RCC 7860 (cell line): ENCODE results near the gene DUOX1.
A peak's percentile ranks its signal among the peaks of the same experiment; 100 is the strongest.
"Not testable (repeated sequence)": the region's sequence is repeated elsewhere in the genome, so short reads cannot be mapped to it uniquely, and the experiment has no call there.

Experiments
- DNase-seq: peaks from one replicate; pipeline ENCODE4 v3.0.0-alpha.2; 2015; ENCODE audit warnings: low spot score
- FAIRE-seq: peaks from 2 replicates; lab custom pipeline; 2012; peaks lifted over from hg19 to GRCh38; lab: Jason Lieb, UNC

The DUOX1 gene

GRCh38 chr15:45120081-45120972, 9.5 kb upstream of the DUOX1 start:
- DNase-seq, result no peak
- no peak for FAIRE-seq

DNA sequence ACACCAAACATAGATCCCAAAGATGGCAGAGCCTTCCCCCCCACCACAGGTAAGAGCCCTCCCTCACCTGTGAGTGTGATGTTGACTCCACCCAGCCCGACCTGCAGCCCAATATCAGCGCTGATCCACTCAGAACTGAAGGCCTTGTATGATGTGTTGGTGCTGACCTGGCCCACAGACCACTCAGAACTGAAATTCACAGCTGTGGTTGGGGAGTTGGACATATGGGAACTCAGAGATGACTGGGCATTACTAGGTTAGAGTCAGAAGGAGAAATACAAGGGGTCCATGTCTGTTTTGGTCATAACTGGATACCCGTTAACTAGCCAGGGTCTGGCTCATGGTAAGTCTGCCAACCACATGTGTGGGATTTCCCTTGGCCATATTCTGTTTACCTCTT, 8.8 kb upstream of the DUOX1 start:
- FAIRE-seq (no peak), DNase-seq (no peak)

- DNase-seq (peak; percentile 83), FAIRE-seq (peak; percentile 78)
Measured at GRCh38 chr15:45121706-45122417, 7.9 kb upstream of the DUOX1 start.

- FAIRE-seq (no peak), DNase-seq (no peak)
Measured at GRCh38 chr15:45122719-45123118, 7.1 kb upstream of the DUOX1 start.

DNA sequence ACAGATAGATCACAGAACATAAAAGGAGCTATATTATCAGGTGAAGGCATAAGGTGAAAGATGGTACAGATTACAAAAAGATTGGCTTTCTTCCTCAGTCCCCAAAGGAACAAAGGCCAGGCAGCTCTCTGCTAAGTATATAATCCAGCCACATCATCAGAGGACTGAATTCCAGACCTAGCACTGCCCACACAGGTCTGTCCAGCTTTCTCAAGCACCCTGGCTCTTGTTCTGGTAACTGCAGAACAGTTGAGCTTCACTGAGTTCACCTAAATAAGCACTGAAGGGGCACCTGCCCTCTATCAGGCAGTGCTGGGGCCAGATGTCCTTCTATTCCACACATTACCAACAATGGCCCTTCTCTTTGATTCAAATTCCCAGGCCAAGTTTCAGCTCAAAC, 6.4 kb upstream of the DUOX1 start:
- DNase-seq, result no peak
- FAIRE-seq, result no peak

DNA sequence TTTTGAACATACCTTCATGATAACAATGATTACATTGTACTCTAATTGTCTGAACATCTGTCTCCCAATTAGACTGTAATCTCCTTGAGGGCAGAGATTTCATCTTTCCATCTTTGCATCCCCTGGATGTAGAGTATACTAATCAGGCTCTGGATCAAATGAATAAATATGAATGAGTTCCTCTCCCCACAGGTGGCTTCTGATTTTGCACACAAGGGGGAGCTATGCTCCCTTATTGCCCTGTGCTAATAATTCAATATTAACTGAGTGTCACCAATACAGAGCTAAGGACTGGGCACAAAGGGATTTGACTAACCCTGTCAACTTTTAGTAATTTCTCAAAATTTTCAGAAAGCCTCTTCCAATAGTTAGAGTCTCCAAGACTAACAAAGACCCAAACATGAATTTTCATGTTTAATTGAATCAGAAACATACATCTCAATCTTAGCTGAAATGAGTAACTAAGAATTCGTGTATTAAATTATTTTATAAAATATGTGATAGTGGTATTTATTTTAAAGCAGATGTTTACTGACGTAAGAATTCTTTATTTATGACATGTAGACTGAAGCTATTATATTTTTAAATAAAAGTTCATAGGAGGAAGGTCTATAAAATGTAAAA, 3.1 kb upstream of the DUOX1 start:
- DNase-seq (peak; percentile 22), FAIRE-seq (no peak)

DNA sequence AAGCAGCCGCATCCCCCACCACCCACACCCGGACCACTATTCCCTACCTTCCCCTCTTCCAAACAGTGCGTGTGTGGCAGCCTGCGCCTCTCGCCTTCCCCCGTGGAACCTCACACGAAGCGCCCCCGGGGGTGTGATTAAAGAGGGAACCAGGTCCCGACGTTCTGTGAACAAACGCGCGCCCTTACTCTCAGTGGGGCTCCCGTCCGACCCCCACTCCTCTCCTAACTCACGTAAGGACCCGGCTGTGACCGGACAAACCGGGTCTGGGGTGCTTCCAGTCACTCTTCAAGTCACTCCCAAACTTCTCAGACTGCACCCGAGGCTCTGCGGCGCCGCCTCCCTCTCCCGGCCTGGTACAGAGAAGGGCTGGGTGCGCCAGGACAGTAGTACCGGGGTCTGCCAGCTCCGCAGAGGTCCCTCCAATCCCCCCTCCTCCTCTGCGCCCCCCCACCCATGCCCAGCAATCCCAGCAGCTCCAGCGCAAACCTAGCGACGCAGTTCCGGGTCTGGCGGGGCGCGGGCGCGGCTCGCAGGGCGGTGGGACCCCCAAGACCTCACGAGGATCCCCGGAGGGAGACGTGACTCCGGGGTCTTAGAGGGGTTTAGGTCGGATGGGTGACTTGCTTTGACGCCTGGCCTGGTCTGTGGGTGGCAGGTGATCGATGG, 689 bp upstream of the DUOX1 start:
- DNase-seq (no peak), FAIRE-seq (no peak)

DNA sequence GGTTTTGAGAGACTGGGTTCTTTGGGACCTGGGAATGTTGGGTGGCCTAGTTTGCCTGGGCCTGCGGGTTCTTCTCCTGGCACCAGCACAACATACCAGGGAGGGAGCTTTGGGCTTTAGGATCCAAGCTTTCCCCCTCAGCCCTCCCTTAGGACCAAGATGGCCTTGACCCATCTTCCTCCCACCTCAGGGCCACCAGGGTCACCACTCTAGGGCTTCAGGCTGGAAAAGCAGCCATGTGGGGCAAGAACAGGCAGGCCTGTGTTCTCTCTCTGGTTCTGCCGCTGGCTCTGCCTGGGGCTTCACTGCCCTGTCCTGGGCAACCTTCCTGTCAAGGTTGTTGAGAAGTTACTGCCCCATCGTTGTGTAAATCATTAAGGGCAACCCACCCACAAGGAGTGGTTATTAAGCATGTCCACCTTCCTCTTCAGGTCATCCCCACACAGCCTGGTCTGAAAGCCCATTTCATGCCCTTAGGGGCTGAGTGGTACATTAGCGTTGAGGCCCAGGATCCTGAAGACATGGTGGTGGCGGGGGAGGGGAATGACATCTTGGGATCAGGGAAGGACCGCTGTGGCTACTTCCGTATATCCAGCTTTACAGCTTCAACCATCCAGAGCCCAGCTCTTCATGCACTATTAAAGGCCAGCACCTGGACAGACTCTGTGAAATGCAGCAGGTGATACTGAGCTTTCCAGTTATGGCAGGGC, 652 bp downstream of the DUOX1 start:
- FAIRE-seq (no peak), DNase-seq (no peak)

GRCh38 chr15:45131510-45131909, 1.7 kb downstream of the DUOX1 start:
- DNase-seq (no peak), FAIRE-seq (no peak)

- FAIRE-seq, result no peak
- DNase-seq, result no peak
Measured at GRCh38 chr15:45132844-45133560, 3.2 kb downstream of the DUOX1 start.

GRCh38 chr15:45133561-45133920, 3.7 kb downstream of the DUOX1 start:
- FAIRE-seq (no peak), DNase-seq (no peak)

- FAIRE-seq (no peak), DNase-seq (no peak)
Measured at GRCh38 chr15:45134046-45134445, 4.3 kb downstream of the DUOX1 start.

GRCh38 chr15:45134682-45135604, 5.1 kb downstream of the DUOX1 start:
- no peak for FAIRE-seq
- no peak for DNase-seq

DNA sequence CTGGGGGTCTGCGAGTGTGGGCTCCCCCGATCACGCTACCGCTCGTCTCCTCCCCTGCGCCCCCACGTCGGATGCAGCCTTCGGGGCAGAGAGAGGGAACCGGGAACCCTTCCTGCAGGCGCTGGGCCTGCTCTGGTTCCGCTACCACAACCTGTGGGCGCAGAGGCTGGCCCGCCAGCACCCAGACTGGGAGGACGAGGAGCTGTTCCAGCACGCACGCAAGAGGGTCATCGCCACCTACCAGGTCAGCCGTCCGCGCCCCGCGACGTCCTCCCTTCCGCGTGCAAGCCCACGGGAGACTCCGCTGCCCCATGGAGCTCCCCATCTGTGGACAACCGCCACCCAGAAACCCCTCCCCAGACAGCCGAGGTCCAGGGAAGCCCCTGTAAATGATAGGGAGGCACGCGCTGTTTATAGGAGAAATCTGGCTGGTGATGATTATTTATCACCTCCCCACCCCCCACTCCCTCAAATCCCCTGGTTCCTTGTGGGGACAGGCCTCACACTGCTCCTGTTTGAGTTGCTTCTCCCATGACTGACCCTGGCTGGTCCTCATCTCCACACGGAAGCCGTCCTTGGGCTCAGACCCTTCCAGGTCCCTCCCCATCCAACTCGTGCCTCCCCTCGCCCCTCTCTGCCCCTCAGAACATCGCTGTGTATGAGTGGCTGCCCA, 6.0 kb downstream of the DUOX1 start:
- not testable (repeated sequence) for DNase-seq, FAIRE-seq

GRCh38 chr15:45136378-45136764, 6.6 kb downstream of the DUOX1 start:
- FAIRE-seq, result no peak
- no peak for DNase-seq

- DNase-seq (no peak), FAIRE-seq (no peak)
Measured at GRCh38 chr15:45137703-45138102, 7.9 kb downstream of the DUOX1 start.

- FAIRE-seq (no peak), DNase-seq (no peak)
Measured at GRCh38 chr15:45138814-45139765, 9.3 kb downstream of the DUOX1 start.
